EH (cell line): Measurements from ENCODE around the gene INS.
"Not testable (repeated sequence)": the region's sequence is repeated elsewhere in the genome, so short reads cannot be mapped to it uniquely, and the experiment has no call there.

ENCODE experiments used
- DNase-seq: peaks from one replicate; pipeline ENCODE4 v3.0.0-alpha.2; 2015; ENCODE audit warnings: low read depth

The INS gene

DNA sequence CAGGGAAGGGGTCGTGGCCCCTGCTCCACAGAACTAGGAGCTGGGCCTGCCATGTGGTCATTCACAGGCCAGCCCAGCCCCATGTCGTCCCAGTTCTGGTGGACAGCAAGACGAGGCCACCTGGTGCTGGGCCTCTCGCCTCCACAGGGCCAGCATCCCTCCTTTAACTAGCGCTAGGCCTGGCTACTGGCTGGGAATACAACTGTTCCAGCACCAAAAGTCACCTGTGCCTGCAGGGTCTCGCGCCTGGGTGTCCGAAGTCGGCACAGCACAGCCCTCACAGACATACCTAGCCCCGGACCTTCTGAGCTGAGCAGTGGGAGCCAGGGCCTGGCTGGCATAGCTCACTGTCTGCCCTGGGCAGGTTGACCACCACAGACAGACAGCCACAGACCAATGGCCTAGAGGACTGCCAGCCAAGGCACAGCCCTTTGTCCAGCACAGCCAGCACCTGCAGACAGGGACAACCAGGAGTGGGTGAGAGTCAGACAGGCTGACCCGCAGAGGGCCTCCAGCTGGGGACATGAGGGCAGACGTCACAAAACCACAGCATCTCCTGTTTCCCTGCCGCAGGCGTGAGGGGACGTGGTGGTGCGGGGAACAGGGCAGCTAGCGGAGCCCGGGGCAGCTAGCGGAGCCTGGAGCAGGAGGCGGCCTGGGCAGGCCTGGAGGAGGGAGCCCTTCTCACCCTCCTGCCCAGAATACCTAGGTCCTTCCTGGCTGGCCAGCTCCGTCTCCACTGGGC is 37.8 kb upstream of the INS start:
- no peak for DNase-seq

DNA sequence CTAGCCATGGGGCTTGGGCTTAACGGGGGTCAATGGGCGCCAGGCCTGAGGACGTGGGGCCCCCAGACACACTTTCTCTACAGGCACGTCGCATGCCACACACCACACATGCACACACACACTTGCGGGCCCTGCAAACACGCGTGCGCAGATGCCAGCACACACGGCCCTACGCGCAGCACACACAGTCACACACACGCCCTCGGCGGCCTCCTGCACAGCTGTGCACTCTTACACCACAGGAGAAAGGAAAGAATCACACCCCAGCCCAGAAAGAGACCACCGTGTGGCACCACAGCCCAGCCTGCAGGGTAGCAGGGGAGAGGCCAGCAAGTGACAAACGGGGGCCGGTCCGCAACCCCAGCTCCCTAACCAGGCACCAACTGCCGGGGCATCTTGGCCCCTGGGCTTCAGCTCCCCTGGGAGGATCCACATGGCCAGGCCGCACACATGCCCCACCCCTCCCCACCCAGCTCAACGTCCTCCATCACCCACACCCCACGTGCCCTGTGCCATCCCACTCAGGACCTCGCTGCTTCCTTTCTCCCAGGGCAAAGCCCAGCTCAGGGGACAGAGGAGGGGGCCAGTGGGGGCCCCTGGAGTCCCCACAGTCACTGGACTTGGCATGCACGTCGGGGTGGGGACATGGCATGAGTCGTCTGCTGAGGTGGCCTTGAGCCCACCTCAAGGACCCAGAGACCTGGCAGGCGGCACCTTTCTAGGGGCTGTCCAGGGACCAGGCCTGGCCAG is 36.9 kb upstream of the INS start:
- DNase-seq = no peak

DNA sequence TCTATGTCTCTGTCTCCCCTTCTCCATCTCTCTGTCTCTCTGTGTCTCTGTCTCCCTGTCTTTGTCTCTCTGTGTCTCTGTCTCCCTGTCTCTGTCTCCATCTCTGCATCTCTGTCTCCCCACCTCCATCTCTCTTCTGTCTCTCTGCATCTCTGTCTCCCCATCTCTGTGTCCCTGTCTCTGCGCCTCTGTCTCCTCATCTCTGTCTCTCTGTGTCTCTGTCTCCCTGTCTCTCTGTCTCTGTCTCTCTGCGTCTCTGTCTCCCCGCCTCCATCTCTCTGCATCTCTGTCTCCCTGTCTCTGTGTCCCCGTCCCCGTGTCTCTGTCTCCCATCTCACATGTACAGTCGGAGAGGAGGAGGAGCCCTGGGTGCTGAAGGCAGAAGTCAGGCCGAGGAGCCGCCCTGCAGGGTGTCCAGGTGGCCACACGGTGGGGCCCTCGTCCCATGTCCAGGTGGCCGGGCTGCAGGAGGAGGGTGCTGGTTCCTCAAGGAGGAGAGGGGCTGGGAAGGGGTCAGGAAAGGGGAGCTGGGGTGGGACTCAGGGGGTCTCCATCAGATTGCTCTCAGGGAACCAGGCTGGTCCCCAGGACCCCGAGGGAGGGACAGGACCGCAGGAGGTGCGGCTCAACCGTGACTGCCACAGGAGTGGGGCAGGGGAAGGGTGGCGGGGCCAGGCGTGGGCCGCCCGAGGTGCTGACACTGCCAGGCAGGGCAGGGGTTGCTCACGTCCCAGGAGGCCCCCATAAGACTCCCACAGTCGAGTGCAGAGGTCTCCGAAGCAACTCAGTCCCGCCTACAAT is 36.2 kb upstream of the INS start:
- DNase-seq = peak; percentile 65

DNA sequence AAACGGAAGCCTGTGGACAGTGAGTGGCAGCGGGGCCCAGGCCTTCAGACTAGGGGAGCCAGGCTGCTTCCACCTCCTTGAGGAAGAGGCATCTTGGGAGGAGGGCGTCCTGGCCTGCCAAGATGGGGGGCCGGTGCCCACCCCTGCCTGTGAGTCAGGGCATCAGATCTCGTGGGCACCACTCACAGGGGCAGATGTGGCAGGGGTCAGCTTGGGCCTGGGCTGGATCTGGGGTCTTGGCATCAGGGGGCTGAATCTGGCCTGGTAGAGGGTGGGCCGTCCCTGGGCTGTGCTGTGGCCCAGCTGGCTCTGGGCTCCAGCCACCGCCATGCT is 34.7 kb upstream of the INS start:
- no peak for DNase-seq

DNA sequence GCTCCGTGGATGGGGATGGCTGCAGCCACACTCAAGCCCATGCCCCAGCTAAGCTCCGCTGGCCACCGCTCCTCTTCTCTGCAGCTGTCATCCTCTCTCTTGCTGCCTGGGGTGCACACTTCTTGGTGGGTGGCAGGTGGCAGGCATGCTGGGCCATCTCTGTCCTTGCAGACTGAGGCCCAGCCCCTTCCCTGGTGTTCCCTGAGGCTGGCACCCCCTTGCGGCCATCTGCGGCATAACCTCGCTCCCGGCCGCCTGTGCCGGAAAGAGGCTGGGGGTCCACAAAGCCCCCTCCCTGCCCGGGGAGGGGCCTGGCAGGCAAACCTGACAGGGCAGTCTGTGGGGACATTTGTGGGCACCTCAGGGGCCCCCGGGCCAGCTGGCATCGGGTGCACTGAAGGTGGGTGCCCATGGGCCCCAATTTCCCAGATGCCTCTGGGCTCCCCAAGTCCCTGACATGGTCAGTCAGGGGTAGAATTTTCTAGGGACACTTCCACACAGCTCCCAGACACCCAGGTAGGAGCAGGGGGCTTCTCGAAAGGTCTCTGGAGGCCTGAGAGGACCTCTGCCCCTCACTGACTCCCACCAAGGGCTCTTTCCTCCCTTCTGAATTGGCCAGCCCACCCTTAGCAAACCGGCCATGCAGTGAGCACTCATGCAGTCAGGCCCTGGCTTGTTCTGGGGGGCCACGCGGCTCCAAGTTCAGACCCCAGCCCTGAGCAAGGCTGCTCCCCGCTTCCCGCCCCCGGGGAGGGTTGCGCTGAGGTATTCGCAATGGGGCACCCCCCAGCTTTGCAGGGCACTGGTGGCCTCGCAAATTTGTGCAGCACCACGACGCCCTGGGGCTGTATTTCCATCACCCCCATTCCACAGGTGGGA is 34.1 kb upstream of the INS start:
- DNase-seq = peak; percentile 37

DNA sequence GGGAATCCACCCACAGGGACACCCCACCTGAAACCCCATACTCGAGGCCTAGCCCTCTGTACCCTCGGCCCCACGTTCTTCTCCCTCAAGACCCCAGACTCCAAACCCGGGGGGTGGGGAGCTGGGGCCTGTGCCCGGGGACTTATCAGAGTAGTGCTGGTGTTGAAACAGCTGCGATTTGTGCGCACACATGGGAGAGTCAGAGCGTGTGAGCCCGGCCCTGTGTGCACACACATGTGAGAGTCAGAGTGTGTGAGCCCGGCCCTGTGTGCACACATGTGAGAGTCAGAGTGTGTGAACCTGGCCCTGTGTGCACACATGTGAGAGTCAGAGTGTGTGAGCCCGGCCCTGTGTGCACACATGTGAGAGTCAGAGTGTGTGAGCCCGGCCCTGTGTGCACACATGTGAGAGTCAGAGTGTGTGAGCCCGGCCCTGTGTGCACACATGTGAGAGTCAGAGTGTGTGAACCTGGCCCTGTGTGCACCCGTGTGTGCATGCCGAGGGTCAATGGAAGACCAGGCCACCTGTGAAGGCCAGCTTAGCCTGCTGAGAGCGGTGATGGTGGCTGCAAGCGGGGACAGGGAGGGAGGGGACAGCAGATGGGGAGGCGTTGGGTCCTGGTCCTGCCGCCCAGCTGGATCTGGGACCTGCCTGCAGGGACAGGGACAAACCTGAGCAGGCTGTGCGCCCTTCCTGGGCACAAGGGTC is 33.0 kb upstream of the INS start:
- not testable (repeated sequence) for DNase-seq

DNA sequence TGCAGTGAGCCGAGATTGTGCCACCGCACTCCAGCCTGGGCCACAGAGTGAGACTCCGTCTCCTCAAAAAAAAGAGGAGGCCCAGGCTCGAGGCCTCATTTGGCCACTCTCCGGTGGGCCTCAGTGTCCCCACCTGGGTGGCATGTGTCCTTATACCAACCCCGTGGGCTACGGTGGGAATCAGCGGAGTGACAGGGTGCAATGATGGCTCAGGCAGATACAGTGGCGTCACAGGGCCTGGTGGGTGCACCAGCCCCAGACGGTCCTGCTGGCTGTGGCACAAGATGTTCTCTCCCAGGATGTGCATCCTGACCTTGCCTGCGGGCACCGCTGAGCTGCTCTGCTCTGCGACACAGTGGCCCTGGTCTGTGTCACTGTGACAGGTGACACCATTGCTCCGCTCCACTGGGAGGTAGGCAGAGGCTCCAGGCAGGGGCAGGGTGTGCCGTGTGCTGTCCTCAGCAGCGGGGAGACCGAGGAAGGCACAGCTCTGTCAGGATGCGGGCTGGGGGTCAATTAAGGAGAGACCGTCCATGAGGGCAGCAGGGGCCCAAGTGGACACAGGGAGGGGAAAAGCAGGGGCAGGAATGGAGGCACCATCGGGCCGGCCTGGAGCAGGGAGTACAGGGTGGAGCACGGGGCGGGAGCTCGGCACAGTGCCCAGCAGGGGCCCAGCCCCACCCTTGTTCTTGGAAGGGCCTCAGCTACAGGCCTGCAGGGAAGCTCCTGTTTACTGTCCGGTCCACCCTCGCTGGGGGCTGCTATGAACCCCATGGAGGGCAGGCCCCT is 32.3 kb upstream of the INS start:
- no peak for DNase-seq

DNA sequence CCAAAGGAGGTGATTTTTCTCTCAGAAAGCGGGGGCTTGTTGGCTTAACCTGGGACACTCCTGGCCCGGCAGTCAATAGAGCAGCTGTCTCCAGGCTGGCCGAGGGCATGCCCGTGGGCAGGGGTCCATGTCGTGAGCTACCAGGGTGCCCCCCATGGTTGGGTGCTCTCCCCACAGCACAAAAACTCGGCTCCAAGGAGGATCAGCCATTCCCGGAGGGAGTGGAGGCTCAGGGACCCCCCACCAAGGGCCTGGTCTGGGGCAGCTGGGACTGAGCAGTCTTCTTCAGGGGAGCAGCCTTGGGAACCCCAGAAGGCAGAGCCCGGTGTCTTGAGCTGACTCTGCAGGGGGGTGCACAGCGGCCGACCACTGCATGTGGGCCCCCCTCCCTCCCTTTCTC is 31.4 kb upstream of the INS start:
- no peak for DNase-seq

DNA sequence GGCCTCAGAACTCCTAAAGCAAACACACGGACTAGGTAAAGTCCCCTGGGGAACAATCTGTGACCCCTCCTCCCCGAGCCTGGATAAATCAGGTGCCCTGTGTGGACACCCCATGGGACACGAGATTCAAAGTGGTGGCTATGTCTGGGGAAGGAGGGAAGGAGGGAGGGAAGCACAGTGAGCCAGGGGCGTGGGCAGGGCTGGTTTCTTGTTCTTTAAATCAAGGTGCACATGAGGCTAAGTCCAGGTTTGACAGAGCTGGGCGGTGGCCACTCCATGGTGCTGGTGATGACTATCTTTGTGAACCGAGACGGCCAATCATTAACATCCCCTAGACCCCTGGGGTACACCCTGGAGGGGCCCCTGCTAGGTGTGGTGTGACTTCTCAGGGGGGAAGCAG is 30.9 kb upstream of the INS start:
- DNase-seq = no peak

DNA sequence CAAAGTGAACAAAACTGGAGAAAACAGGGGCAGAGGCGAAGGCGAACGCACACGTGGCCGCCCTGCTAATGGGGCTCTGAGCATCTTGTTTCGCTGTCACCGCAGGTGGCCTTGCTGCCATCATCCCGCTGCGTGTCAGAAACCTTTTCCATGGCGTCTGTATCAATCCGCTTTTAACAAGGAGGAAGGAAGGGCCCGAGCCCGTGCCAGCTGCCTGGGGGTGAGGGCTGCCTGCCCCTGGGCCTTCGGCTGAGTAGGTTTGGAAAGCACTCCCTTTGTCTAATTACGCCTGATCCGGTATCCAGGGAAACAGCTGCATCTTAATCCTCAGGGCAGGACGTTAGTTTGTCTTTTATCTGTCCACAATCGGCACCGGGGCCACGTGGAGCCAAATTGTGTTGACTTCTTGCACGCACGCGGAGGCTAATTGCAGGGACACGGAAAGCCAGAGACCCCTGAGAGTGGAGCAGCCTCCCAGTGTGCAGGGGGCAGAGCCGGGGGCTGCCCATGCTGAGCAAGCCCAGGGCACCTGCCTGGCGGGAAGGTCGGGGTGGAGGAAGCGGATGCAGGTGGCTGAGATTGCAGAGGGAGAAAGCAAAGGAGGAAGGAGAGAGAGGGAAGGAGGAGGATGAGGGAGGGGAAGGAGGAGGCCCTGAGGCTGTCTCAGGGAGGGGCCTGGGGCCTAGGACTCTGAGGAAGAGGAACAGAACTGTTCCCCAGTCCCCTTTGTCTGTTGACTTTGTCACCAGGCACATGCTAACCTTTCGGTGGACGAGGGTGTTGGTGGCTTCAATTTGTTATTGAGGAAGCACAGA is 29.9 kb upstream of the INS start:
- DNase-seq = no peak

DNA sequence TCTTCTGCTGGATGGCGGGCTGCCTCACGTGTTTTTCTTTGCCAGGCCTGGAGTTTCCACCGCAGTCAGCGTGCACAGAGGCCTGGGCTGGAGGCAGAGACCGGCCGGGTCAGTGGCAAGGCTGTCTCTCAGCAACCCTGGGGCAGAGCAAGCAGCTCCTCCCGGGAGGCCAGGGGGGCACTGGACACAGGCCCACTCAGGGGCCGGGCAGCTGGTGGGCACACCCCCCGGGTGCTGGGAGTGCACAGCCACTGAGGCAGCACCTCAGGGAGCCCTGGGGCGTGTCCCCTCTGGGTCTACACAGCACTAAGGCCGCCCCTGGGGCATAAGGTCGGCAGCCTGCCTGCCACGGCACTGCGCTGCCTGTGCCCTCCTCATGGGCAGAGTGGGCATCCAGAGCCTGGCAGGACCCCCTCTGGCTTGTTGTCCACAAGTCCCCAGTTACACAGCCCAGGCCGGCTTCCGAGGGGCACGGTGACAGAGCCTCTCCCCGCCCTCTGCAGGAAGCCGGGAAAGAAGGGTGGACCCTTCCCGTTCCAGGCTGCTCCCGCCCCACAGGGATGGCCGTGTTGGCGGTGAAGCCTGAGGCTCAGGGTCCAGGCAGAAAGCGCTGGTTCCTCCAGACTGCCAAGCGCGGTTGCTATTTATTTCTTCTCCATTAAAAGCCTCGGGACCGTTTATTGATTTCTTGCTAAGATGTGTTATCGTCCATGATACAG is 29.1 kb upstream of the INS start:
- no peak for DNase-seq

DNA sequence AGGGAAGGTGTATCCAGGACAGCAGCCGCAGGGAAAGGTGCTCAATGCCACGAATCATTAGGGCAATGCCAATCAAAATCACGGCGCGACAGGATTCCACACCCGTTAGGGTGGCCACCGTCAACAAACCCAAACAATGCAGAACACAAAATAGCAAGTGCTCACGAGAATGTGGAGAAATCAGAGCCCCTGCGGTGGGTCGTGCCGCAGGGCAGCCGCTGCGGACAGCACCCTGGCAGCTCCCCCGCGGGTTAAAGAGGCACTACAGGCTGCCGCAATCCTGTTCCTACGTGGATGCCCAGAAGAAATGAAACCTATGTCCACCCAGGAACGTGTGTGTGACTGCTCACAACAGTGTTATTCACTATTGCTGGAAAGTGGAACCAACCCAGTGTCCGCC is 27.7 kb upstream of the INS start:
- DNase-seq = no peak

DNA sequence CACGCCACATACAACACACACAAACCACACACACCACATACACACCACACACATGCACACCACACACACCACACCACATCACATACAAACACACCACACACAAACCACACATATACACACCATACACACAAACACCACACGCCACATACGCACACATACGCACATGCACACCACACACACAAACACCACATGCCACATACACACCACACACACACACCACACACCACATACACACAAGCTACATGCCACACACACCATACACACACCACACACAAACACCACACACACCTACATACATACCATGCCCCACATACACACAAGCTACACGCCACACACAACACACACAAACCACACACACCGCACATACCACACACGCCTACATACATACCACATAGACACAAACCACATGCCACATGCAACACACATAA is 26.3 kb upstream of the INS start:
- DNase-seq = no peak

DNA sequence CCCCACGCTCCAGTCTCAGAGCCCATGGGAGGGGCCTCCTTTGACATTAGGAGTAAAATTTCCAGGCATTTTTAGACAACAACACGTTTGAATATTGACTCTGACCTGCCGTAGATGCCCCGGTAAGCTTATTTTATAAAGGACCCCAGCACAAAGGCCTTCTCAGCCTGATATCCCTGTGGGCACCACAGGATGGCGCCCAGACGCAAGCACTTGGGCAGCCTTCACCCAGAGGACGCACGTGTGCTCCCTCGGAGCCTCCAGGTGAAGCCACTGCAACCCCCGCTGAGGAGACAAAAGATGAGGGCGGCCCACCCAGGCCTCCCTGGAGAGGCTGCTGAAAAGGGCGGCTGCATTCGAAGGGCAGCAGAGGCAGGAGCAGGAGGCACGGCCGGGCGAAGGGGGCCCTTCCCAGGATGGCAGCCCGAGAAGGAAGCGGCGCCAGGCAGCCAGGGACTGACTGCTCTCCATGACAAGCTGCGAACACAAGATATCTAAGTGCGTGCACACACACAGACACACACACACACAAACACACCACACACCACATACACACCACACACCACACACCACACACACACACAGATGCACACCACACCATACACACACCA is 25.8 kb upstream of the INS start:
- DNase-seq = peak; percentile 17

DNA sequence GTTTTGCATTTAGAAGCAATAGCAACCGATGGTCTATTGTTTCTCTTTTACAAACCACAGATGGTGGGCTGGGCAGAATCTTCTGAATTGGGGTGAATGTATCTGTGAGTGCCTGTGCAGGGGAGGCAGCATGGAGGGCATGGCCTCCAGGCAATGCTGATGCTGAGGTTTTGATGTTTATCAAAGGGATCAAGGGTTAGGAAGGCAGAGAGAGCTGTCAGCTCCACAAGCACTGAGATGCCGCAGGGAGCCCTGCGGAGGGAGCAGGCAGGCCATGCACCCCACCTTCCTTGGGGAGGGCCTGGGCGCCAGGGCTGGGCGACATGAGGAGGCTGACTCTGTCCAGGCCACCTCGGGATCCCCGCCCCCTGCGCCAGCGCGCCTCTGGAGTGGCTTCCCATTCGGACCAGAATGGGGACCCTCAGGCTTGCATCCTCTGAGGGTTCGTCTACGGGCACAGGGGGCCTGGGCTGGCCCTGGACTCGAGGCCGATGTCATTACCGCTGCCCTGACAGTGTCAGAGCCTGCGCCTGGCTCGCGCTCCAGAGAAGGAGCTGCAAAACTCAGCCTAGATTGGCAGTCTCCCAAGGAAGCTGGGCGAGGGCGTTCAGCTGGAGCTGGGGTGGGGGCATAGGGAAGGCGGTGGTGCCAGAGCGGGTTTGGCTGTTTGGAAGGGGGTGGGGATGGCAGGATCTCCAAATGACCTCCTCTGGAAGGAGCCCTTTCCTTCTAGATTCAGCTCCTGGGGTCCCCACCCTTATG is 24.5 kb upstream of the INS start:
- DNase-seq = no peak

DNA sequence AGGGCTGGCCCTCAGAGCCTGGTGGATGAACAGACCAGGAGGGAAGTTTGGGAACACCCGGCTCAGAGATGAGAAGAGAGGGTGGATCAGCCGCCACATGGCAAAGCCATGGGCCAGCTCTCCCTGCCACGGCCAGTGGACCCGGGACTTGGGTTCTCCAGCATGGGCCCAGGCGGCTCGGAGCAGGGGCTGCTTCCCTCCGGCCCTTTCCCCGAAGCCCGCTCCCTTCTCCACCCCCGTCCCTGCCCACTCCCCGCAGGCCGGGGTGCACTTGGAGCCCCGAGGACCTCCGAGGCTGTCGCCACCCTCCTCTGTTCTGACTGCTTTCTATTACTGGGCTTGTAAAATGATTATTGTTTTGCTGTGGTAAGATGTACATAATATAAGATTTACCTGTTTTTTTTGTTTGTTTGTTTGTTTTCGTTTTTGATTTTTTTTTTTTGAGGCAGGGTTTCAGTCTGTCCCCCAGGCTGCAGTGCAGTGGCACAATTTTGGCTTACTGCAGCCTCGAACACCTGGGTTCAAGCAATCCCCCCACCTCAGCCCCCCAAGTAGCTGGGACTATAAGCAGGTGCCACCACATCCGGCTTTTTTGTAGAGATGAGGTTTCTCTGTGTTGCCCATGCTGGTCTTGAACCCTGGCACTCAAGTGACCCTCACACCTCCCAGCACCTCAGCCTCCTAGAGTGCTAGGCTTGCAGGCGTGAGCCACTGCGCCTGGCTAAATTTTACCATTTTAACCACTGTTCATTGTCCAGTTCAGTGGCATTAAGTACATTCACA is 21.9 kb upstream of the INS start:
- no peak for DNase-seq

DNA sequence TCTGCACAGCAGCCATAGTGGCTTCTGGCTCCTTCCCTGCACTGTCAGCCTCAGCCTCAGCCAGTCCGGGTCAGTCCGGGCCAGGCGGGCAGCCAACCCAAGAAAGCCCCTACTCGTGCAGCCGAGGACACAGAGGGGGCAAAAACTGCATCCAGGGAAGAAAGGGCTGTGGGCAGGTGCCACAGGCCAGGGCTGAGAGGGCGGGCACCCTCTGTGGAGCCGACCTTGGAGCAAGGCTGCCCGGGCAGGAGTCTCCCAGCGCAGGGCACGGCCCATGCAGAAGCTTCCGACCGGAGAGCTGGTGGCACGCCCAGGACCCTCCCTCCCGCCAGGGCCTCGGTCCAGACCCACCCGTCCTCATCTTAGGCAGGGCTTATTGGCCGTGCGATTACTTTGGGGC is 21.1 kb upstream of the INS start:
- no peak for DNase-seq
